RWPE2 (cell line): ENCODE measurements around the gene JAML.

ENCODE experiments used
- ATAC-seq: fragments of 200-7000 bp; cut with Tn5 transposase; 3 replicates; pipeline ENCODE4 v1.9.1; 2021; ENCODE audit warnings: low read depth
- DNase-seq: peaks from one replicate; pipeline ENCODE4 v3.0.0-alpha.2; 2020; ENCODE audit warnings: low spot score
- H3K27ac ChIP-seq: fragments of 450-650 bp; 2 replicates; pipeline ENCODE4 v1.5.1; 2017; ENCODE audit warnings: mild to moderate bottlenecking; ENCODE audit not compliant: poor library complexity, severe bottlenecking
- H3K27me3 ChIP-seq: fragments of 250-450 bp; sonication (Bioruptor Pico); 2 replicates; pipeline ENCODE4 v1.5.1; 2021; ENCODE audit warnings: mild to moderate bottlenecking, moderate library complexity; ENCODE audit not compliant: insufficient read depth, poor library complexity, severe bottlenecking
- H3K36me3 ChIP-seq: fragments of 250-450 bp; sonication (Bioruptor Pico); 2 replicates; pipeline ENCODE4 v1.5.1; 2020; ENCODE audit warnings: low read depth, mild to moderate bottlenecking, moderate library complexity
- H3K4me1 ChIP-seq: fragments of 250-450 bp; sonication (Bioruptor Pico); 2 replicates; pipeline ENCODE4 v1.5.1; 2021; ENCODE audit warnings: mild to moderate bottlenecking, moderate library complexity; ENCODE audit not compliant: insufficient read depth, poor library complexity, severe bottlenecking
- H3K4me3 ChIP-seq: fragments of 250-450 bp; sonication (Bioruptor Pico); 2 replicates; pipeline ENCODE4 v1.5.1; 2021; ENCODE audit warnings: mild to moderate bottlenecking, moderate library complexity; ENCODE audit not compliant: severe bottlenecking
- H3K9me3 ChIP-seq: fragments of 250-450 bp; sonication (Bioruptor Pico); 2 replicates; pipeline ENCODE4 v1.5.1; 2021; ENCODE audit warnings: mild to moderate bottlenecking, moderate library complexity; ENCODE audit not compliant: severe bottlenecking
- TF ChIP-seq, protein P1 (sequence below): fragments of 450-650 bp; IDR thresholded peaks from one replicate; pipeline ENCODE4 v1.5.1; 2017; ENCODE audit warnings: mild to moderate bottlenecking, moderate library complexity; ENCODE audit not compliant: poor library complexity, severe bottlenecking

Gene JAML, protein sequence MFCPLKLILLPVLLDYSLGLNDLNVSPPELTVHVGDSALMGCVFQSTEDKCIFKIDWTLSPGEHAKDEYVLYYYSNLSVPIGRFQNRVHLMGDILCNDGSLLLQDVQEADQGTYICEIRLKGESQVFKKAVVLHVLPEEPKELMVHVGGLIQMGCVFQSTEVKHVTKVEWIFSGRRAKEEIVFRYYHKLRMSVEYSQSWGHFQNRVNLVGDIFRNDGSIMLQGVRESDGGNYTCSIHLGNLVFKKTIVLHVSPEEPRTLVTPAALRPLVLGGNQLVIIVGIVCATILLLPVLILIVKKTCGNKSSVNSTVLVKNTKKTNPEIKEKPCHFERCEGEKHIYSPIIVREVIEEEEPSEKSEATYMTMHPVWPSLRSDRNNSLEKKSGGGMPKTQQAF

DNA sequence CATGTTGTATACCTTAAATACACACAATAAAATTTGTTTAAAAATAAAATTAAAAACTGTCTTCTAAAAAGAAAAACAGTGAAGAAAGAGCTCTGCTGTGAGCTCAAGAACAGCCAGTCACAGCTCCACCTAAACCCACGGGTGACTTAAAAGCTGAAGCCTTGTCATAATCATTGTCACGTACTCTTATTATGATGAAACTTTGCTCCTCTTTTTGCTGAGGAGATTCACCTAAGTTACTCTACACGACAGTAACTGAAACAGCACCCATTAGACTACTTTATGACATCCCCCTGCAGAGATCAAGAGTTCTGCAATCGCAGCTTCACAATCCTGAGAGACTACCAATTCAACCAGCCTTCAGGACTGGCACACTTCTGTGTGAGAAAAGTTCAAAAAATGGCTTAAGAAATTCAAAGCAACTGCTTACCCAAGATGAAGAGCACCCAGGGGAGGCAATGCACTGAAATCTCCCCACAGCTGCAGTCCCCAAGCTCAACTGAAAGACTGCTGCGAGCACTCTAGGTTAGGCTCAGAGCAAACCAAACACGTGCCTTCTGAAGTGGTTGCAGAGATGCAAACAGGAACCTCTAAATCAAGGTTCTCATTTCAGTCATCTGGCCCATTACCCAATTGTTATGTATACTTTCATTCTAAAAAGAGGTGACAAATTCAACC, at the start of gene JAML:
TSS of gene JAML (minus strand) at position 501 of the 678 bp plus-strand sequence. CDS start 10,145 bp downstream, outside the sequence.
- ATAC-seq (no peak), DNase-seq (no peak)
- Histone ChIP-seq H3K9me3 (no peaks in the 10 kb centered on the region), H3K4me3 (no peak within 1 kb of the TSS), H3K27ac (no peak within 1 kb of the TSS), H3K27me3 (no peaks in the 10 kb centered on the region), H3K36me3 (no peaks in the 10 kb centered on the region; the same call in 1 of the 2 replicates), H3K4me1 (no peaks in the 10 kb centered on the region)
- TF ChIP-seq, protein P1, sequence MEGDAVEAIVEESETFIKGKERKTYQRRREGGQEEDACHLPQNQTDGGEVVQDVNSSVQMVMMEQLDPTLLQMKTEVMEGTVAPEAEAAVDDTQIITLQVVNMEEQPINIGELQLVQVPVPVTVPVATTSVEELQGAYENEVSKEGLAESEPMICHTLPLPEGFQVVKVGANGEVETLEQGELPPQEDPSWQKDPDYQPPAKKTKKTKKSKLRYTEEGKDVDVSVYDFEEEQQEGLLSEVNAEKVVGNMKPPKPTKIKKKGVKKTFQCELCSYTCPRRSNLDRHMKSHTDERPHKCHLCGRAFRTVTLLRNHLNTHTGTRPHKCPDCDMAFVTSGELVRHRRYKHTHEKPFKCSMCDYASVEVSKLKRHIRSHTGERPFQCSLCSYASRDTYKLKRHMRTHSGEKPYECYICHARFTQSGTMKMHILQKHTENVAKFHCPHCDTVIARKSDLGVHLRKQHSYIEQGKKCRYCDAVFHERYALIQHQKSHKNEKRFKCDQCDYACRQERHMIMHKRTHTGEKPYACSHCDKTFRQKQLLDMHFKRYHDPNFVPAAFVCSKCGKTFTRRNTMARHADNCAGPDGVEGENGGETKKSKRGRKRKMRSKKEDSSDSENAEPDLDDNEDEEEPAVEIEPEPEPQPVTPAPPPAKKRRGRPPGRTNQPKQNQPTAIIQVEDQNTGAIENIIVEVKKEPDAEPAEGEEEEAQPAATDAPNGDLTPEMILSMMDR, result no peak

DNA sequence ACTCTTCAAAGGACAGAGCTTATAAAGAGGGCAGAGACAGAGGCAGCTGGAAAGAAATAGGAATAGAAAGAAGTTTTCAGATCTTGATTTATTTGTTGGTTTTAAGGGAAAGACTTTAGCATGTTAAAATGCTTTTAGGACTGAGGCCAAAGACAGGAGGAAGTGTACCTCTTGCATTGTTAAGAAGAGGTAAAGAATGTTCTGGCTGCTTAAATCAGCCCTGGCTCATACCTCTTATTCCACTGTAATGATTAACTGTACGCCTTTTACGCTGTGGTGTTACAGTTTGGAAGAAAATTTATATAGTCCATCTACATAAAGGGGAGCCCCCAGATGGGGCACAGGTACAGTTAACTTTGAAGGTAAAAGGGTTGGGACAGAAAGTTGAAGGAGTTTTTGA, 49.4 kb upstream of the JAML start:
- no peak overlapping the region for H3K4me3 ChIP-seq
- TF ChIP-seq, protein P1, result no peak
- H3K9me3 ChIP-seq, result no peaks in the 10 kb centered on the region
- DNase-seq, result no peak
- H3K27me3 ChIP-seq, result no peaks in the 10 kb centered on the region
- no peak for ATAC-seq
- peaks cover 41% of the 10 kb centered on the region for H3K4me1 ChIP-seq
- H3K27ac ChIP-seq, result peak overlapping the region; percentile 93
- H3K36me3 ChIP-seq, result no peaks in the 10 kb centered on the region

DNA sequence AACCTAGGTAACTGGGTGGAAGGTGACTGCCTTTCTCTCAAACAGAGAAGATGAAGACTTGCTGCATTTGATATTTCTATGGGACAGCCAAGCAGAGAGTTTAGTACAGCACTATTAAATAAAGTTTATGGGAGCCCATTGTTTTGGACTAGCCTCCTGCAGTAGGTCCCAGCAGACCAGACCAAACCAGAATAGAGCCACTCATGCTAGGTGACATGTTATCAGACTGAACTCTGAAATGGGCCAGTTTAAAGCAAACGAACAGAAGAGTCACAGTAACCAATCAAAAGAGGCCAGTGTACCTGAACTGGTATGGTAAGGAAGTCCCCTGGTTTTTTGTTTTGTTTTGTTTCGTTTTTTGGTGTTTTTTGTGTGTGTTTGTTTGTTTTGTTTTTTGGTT, 47.2 kb upstream of the JAML start:
- Histone ChIP-seq H3K9me3 (no peaks in the 10 kb centered on the region), H3K4me1 (peaks cover 39% of the 10 kb centered on the region), H3K27ac (no peak overlapping the region), H3K36me3 (no peaks in the 10 kb centered on the region), H3K27me3 (no peaks in the 10 kb centered on the region), H3K4me3 (no peak overlapping the region)
- DNase-seq (no peak), ATAC-seq (no peak)
- TF ChIP-seq, protein P1, result no peak

DNA sequence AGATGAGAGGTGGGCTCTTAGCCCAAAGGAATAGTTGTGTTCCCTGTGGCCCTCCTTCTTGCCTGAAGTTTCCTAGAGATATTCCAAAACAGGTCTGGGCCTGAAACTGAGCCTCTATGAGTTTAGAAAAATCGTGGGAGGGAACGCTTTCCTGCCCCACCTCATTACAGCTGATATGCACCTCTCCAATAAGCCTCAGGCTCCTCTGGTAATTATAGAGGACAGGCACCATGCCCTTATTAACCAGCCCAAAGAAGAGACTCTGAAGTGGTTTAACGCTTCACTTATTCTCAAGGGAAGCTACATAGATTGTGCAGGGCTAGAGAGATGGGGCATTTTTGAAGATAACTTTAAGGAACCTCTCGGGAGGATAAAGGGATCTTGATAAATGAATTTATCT, 42.7 kb upstream of the JAML start:
- DNase-seq (no peak), ATAC-seq (no peak)
- Histone ChIP-seq H3K4me3 (no peak overlapping the region), H3K9me3 (no peaks in the 10 kb centered on the region), H3K36me3 (peaks cover 5% of the 10 kb centered on the region), H3K27me3 (no peaks in the 10 kb centered on the region), H3K4me1 (peaks cover 34% of the 10 kb centered on the region), H3K27ac (peak overlapping the region; percentile 92)
- TF ChIP-seq, protein P1, result no peak
